Duodenal mucosa (tissue), 2 donors: Measurements from ENCODE around the gene KIF18A.
"Not testable (repeated sequence)": the region's sequence is repeated elsewhere in the genome, so short reads cannot be mapped to it uniquely, and the experiment has no call there.

Experiments
- H3K27ac ChIP-seq: one replicate; pipeline ENCODE4 v1.7.0; 2013; ENCODE audit warnings: low read depth, low read length
- H3K27me3 ChIP-seq, 2 donors: one replicate each; pipeline ENCODE4 v1.7.0; 2013; ENCODE audit warnings: low read length in 2 of 2, control low read depth in 1 of 2; ENCODE audit not compliant: insufficient read depth in 2 of 2, control insufficient read depth in 1 of 2
- H3K36me3 ChIP-seq, 2 donors: one replicate each; pipeline ENCODE4 v1.7.0; 2013; ENCODE audit warnings: low read length in 2 of 2, control low read depth in 1 of 2; ENCODE audit not compliant: insufficient read depth in 2 of 2, control insufficient read depth in 1 of 2
- H3K4me1 ChIP-seq, 2 donors: one replicate each; pipeline ENCODE4 v1.7.0; 2013; ENCODE audit warnings: low read length in 2 of 2, control low read depth in 1 of 2; ENCODE audit not compliant: insufficient read depth in 2 of 2, control insufficient read depth in 1 of 2
- H3K4me3 ChIP-seq, 2 donors: one replicate each; pipeline ENCODE4 v1.7.0; 2013; ENCODE audit warnings: low read length in 2 of 2, low read depth in 1 of 2
- H3K9ac ChIP-seq, 2 donors: one replicate each; pipeline ENCODE4 v1.7.0; 2013; ENCODE audit warnings: low read length in 2 of 2, low read depth in 1 of 2
- H3K9me3 ChIP-seq, 2 donors: one replicate each; pipeline ENCODE4 v1.7.0; 2013; ENCODE audit warnings: low read length in 2 of 2, control low read depth in 1 of 2; ENCODE audit not compliant: control insufficient read depth in 1 of 2

Gene KIF18A

DNA sequence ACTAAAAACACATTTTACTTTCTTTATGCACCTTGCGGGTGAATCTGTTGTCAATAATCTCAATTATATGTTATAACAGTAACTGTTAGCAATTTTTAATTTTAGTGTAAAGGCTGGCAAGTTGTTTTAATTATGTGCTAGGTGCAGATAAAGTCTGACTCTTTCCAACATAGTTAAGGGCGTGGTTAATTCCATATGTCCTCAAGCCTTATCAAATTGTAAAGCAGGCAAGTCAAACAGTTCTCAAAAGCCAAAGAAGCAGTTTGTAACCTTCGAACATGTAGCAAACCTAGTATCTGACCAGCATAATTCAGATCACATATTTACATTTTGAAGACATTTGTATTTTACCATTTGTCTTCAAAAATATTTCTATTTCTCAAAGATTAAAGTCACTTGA is 29.4 kb upstream of the KIF18A start:
- Histone ChIP-seq H3K27ac (no peak overlapping the region), H3K9ac (no peak overlapping the region), H3K27me3 (no peaks in the 10 kb centered on the region), H3K36me3 (peaks cover 0 to 18% of the 10 kb centered on the region in 2 donors), H3K4me1 (no peaks in the 10 kb centered on the region), H3K4me3 (no peak overlapping the region), H3K9me3 (peaks cover 26 to 28% of the 10 kb centered on the region in 2 donors)

DNA sequence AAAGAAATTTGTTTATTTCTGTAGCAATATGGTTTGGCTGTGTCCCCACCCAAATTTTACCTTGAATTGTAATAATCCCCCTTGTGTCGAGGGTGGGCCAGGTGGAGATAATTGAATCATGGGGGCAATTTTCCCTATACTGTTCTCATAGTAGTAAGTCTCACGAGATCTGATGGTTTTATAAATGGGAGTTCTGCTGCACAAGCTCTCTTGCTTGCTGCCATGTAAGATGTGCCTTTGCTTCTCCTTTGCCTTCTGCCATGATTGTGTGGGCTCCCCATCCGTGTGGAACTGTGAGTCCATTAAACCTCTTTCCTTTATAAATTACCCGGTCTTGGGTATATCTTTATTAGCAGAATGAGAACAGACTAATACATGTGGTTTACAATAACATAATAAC is 28.2 kb upstream of the KIF18A start:
- H3K36me3 ChIP-seq, result peaks cover 0 to 18% of the 10 kb centered on the region in 2 donors
- not testable (repeated sequence) for H3K9ac ChIP-seq, H3K4me3 ChIP-seq, H3K27ac ChIP-seq, H3K4me1 ChIP-seq, H3K27me3 ChIP-seq
- H3K9me3 ChIP-seq, result peaks cover 25 to 28% of the 10 kb centered on the region in 2 donors

DNA sequence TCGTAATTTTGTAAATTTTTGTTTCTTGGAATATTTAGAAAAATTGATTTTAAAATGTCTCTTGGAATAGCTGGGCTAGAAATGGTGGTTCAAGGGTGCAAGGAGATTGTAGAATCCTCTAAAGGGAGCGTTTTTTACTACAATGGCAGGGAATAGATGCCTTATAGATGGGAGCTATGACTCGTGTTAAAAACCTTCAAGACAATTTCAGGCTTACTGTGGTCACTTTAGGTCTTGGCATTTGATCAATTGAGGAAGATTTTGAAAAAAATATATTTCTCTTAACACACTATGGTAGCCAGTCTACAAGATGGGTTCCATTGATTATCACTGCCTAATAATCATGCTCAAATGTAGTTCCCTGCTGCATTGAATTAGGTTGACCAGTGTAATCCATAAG is 25.2 kb upstream of the KIF18A start:
- Histone ChIP-seq H3K9ac (no peak overlapping the region), H3K36me3 (peaks cover 0 to 10% of the 10 kb centered on the region in 2 donors), H3K4me3 (no peak overlapping the region), H3K4me1 (no peaks in the 10 kb centered on the region), H3K27ac (no peak overlapping the region), H3K9me3 (no peaks in the 10 kb centered on the region), H3K27me3 (no peaks in the 10 kb centered on the region)

DNA sequence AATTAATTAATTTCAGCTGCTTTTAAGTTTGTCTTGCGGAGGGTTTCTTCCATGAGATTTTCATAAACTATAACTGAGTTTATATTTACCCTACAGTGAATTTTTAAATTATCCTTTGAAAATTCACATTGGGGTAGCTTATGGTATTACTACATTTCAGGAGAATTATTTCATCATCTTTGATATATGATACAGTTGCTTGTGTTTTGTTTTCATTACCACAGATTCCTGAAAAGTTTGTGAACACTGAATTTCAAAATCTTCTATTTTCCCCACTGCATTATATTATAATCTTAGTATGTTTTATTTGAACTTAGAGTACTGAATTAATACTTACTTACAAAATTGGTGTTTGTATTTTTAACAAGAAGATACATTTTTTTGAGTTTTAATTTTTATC is 24.6 kb upstream of the KIF18A start:
- peaks cover 0 to 10% of the 10 kb centered on the region in 2 donors for H3K36me3 ChIP-seq
- no peak overlapping the region for H3K9ac ChIP-seq
- no peak overlapping the region for H3K4me3 ChIP-seq
- no peak overlapping the region for H3K27ac ChIP-seq
- no peaks in the 10 kb centered on the region for H3K4me1 ChIP-seq
- H3K27me3 ChIP-seq, result no peaks in the 10 kb centered on the region
- no peaks in the 10 kb centered on the region for H3K9me3 ChIP-seq

DNA sequence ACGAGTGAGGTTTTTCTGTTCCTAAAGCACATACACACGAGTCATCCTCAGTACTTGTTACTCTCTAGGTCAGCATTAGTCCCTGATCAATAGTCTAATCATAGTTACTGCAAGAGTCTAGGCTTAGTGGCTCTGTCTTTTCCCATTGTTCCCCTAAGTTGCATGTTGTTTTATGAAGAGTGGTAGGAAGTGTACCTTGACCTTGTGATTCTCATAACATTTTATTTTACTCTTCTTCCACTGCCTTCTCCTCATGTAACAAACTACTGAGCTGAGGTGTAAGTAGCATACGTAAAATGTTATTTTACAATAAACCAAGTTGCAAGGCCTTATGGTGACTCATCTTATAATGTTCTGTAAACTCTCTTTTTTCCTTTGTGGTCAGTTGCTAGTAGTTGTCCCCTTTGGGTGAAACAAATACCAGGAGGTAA is 15.2 kb upstream of the KIF18A start:
- Histone ChIP-seq H3K9ac (no peak overlapping the region), H3K27me3 (no peaks in the 10 kb centered on the region), H3K27ac (no peak overlapping the region), H3K4me1 (no peaks in the 10 kb centered on the region), H3K4me3 (no peak overlapping the region), H3K9me3 (no peaks in the 10 kb centered on the region), H3K36me3 (peaks cover 0 to 3% of the 10 kb centered on the region in 2 donors)

DNA sequence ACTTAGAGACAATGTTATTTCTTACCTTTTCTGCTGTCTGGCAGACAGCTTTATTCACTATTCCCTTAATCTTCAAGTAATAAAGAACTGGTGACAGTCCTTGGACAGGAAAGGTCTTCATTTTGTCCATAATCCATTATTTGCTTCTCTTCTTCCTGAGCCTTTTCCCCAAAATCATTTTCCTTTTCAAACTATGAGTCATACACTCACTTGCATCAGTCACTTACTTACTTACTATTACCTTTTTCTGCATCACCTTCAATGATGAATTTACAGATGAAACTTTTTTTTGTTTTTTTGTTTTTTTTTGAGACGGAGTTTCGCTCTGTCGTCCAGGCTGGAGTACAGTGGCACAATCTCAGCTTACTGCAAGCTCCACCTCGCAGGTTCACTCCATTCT is 9.8 kb upstream of the KIF18A start:
- H3K36me3 ChIP-seq, result peaks cover 0 to 15% of the 10 kb centered on the region in 2 donors

DNA sequence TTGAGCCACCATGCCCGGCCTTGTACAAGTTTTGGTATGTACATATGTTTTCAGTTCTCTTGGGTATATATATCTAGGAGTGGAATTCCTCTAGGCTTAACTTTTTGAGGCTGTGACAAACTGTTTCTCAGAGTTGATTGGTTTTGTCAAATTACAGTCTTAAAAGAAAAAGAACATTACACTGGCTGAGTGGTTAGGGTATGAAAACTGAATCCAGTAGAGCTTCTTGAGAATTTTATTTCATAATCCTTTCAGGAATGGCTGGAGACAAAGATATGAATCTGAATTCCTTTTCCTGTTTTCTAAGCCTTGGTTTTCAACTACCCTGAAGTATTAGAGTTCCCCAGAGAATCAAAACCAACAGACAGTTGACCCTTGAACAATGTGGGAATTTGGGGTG is 6.8 kb upstream of the KIF18A start:
- H3K27me3 ChIP-seq, result no peaks in the 10 kb centered on the region
- H3K36me3 ChIP-seq, result peaks cover 0 to 15% of the 10 kb centered on the region in 2 donors
- H3K4me1 ChIP-seq, result peaks cover 8 to 13% of the 10 kb centered on the region in 2 donors
- no peak overlapping the region for H3K9ac ChIP-seq
- no peaks in the 10 kb centered on the region for H3K9me3 ChIP-seq
- H3K27ac ChIP-seq, result no peak overlapping the region
- no peak overlapping the region for H3K4me3 ChIP-seq

More for the DNA sequence above, 9.8 kb upstream of the KIF18A start:
- no peak overlapping the region for H3K27ac ChIP-seq
- H3K4me3 ChIP-seq, result no peak overlapping the region
- H3K9me3 ChIP-seq, result no peaks in the 10 kb centered on the region
- no peaks in the 10 kb centered on the region for H3K27me3 ChIP-seq
- H3K4me1 ChIP-seq, result no peaks in the 10 kb centered on the region
- no peak overlapping the region for H3K9ac ChIP-seq

DNA sequence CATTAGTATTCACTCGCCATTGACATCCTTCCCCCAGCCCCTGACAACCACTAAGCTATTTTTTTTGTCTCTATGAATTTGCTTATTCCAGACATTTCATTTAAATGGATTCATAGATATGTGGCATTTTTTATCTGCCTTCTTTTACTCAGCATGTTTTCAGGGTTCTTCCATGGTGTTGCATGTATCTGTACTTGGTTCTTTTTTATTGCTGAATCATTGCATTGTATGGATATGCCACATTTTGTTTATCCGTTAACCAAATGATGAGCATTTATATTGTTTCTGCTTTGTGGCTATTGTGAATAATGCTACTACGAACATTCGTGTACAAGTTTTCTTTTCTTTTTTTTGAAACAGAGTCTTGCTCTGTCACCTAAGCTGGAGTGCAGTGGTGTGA is 6.2 kb upstream of the KIF18A start:
- Histone ChIP-seq H3K4me3 (no peak overlapping the region), H3K9ac (no peak overlapping the region), H3K4me1 (peaks cover 14 to 20% of the 10 kb centered on the region in 2 donors), H3K27me3 (no peaks in the 10 kb centered on the region), H3K9me3 (no peaks in the 10 kb centered on the region), H3K27ac (no peak overlapping the region), H3K36me3 (peaks cover 0 to 15% of the 10 kb centered on the region in 2 donors)

DNA sequence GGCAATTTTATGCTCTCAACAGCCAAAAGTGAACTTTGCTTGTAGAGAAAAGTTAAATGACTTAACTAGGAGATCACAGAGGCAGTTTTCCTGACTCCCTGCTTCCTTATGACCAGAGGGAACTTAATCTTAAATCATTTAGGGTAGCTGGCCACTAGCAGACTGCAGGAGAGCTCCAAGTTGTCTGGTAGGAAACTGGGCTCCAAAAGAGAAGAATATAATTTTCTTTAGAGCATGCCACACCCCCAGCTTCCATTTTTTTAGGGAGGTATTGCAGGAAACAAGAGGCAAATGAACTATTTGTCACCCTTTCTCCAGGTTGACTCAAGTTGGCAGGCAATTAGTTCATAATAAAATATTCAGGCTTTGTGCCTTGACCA is 2.9 kb upstream of the KIF18A start:
- Histone ChIP-seq H3K27ac (peak overlapping the region; percentile 74), H3K4me3 (peak overlapping the region; percentile 90 to 91), H3K36me3 (peaks cover 0 to 10% of the 10 kb centered on the region in 2 donors), H3K9ac (peak overlapping the region; percentile 86 to 92), H3K27me3 (no peaks in the 10 kb centered on the region), H3K4me1 (peaks cover 21 to 39% of the 10 kb centered on the region in 2 donors), H3K9me3 (no peaks in the 10 kb centered on the region)

DNA sequence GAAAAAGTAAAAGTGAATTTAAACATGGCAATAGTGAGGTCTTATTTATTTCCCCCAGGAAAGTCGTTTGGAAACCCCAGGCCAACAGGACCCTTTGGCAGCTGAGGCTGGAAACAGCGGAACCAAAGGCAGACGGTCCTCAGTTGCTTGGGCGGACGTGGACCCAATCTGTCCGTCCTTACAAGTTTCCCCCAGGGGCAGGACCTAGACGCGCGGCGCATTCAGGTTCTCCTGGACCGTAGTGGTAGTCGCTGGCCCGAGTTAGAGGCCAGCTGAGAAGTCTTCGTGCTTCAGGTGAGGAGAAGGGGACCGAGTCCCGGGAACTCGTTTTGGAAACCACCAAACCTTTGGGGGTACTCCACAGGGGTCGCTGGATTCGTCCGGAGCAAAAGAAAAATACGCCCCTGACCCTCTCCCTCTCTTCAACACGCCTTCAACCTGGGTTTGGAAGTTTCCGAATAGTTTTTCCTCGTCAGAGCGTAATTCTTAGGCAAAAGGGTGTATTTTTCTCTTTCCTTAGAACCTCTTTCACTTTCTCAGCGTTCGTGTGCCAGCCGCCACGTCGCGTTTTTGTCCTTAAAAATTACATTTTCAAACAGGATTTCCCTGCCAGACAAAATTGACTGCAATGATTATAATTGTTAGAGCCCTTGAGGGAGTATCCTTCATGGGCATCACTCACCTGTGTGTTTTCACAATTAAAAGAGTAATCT is 2.3 kb upstream of the KIF18A start:
- Histone ChIP-seq H3K27ac (peak overlapping the region; percentile 74), H3K27me3 (no peaks in the 10 kb centered on the region), H3K9ac (peak overlapping the region; percentile 86 to 92), H3K4me3 (peak overlapping the region; percentile 90 to 91), H3K4me1 (peaks cover 21 to 39% of the 10 kb centered on the region in 2 donors), H3K36me3 (peaks cover 0 to 7% of the 10 kb centered on the region in 2 donors), H3K9me3 (no peaks in the 10 kb centered on the region)
